ENCODE results near the gene LANCL2.
"Not testable (repeated sequence)": the region's sequence is repeated elsewhere in the genome, so short reads cannot be mapped to it uniquely, and the experiment has no call there.

The LANCL2 gene

DNA sequence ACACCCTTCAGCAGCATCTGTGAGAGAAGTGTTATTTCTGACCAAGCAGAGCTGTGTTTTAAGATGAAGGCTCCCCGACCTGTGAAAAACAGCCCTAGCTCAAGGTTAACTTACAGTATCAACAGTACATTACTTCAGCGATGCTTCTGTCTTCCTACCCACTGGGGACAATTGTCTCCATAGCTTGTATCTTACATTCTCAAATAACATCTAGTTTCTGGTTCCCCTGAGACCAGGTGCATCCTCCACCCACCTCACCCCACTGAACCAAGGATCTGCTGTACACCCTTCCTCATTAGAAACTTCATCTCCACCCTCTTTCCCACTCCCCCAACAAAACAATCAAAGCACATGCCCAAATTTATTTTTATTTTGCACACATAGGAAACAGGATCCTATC is 105.1 kb downstream of the LANCL2 start:
- DNase-seq (ENCODE audit: low spot score) = no peak

DNA sequence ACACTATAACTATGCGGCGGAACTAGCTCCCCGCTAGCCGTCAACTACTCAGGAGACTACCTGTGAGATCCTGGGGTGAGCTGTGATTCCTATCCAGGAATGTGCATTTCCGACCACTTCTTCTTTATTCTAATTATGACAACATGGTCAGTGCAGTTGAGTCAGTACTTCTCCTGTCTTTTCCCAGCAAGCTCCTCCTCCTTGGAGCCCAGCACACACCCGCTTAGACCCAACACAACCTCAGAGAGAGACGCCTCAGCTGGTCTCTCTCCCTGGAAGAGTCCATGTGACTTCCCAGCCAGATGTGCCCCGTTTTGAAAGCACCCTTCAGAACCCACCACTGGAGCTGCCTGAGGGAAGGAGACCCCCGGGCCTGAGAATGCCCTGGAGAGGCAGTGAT is 106.5 kb downstream of the LANCL2 start:
- DNase-seq (ENCODE audit: low spot score) = not testable (repeated sequence)

DNA sequence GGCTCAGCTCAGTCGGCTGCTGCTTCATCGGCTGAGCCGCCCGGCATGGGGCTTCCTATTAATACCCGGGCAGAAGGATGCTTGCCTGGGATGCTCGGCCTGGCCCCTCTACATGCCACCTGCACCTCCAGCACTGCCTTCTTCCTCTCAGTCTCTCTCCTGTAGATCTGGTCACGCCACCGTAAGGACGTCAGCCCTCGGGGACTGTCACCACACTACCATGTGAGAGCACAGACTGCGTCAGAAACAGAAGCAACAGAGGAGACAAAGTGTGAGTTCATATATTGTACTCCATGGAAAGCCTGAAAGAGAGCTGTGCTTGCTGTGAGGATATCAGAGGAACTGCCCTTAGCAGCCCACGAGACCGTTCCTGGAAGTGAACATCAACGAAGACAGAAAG is 107.3 kb downstream of the LANCL2 start:
- not testable (repeated sequence) for DNase-seq (ENCODE audit: low spot score)

DNA sequence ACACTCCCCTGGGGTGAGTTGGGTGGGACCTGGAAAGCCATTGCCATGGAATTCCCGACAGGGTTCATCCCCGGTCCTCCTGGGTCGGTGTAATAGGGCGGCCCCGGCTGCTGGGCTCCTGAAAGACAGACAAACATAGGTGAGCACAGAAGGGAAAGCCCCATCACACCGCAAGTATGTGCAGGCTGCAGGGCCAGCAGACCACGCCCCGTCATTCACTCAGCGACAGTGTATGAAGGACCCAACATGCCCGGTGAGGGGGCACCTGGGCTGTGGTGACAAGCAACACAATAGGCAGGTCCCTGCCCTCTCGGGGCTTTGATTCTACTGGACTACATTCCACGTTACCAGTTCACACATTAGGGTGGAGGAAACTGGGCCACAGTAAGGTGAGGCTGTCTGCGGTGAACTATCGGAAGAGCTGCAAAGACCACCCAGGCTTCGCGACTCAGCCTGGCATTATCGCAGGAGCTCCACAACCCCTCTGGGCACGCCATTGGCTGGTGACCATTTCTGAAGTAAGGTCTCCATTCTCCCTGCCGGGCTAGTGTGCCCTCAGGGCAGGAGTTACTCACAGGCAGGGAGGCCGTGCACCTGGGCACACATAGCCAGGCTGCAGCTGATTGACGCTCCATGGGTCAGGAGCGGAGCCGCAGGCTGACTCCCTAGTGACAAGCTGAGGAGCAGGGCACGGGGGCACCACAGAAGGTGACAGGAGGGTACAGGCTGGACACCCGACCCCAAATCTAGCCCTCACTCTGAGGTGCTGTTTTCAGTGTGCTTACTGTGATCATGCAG is 108.0 kb downstream of the LANCL2 start:
- DNase-seq (ENCODE audit: low spot score) = no peak

DNA sequence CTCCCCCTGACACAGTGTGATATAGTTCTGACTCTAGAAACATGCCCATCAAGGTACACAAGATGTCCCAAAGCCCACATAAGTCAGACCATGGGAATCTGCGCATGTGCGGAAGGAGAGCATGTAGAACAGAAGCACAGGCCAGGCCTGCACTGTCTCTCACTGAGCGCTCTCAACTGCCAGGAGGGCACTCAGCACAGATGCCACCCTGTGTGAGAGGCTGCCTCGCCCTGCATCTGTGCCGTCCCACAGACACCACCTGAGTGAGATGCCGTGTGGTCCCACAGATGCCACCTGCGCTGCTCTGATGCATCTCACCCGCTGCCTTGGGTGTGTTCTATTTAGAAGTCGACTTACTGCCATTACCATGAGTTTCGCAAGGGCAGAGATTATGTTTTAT is 108.8 kb downstream of the LANCL2 start:
- DNase-seq (ENCODE audit: low spot score) = no peak

DNA sequence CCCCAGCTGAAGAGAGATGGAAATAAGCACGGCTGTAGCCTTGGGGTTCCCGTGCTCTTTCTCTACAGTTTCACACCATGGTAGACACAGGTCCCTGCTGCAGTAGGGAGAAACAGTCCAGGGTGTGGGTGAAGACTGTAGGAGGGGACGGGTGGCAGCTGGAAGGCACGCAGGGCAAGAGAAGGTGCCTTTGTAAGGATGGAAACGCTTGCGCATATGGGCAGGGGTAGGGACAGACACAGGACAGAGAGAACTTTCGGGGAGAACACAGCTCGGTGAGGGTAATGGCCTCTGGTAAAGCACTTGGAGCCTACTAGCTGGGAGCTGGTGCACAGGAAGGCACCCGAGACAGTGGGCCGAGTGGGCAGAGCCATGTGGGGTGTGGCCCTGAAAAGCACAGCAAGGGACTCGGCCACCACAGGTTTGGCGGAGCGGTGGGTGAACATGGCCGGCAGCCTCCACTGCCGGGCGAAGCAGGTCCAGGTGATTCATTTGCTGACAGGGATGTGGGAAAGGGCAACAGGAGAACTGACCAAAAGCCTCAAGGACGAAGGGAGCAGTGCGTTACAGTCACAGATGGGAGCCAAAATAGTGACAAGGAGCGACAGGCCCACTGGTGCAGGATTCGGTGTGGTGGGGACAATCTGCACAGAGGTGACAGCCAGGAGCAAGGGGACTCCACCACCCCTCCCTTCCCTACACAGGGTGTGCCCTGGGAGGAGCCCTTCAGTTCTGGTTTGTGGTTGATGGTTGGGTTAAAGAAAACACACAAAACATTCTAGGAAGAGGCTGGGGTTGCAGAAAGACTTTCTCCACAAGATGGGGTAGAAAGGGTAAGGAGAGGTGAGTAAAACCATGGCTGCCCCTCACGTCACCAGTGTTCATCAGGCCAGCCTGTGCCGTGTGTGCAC is 110.1 kb downstream of the LANCL2 start:
- DNase-seq (ENCODE audit: low spot score) = no peak

DNA sequence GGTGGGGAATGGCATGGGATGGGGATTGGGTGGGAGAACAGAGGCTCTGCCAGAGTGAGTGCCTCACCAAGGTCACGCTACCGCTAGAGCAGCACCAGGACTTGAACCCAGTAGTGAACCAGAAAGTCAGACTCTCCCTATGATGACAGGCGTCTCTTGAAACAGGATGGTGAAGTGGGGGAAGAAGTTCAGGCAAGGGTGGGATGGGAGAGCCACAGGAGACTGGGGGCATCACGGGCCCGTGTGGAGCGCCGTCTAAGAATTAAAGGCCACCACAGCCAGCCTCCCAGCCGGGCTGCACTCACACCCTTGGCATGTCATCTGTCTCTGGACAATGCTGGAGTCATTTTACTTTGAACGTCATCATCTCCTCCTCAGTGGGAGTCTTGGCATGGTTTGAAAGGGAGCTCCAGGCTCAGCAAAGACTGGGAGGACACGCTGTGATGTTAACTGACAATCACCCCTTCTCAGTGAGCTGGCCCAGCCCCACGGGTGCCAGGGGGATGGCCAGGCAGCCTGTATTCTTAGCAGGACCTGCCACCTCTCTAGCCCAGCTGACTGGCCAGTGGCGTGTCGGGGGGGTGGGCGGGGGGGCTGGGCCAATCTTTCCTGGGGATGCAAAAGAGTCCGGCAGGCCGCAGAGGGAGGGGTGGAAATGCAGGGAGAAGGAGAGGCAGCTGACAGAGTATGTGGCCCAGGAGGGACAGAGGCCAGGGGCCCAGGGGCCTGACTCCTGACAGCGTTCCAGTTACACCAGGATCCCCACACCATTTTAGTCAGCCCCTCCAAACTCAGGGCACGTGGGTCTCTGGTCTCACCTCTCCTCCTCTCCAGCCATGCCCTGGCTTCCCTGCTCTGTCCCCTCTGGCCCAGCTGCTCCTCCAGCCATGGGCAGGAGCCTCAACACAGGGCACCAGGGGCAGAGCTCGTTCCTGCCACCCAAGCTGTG is 111.0 kb downstream of the LANCL2 start:
- DNase-seq (ENCODE audit: low spot score) = peak; percentile 73

DNA sequence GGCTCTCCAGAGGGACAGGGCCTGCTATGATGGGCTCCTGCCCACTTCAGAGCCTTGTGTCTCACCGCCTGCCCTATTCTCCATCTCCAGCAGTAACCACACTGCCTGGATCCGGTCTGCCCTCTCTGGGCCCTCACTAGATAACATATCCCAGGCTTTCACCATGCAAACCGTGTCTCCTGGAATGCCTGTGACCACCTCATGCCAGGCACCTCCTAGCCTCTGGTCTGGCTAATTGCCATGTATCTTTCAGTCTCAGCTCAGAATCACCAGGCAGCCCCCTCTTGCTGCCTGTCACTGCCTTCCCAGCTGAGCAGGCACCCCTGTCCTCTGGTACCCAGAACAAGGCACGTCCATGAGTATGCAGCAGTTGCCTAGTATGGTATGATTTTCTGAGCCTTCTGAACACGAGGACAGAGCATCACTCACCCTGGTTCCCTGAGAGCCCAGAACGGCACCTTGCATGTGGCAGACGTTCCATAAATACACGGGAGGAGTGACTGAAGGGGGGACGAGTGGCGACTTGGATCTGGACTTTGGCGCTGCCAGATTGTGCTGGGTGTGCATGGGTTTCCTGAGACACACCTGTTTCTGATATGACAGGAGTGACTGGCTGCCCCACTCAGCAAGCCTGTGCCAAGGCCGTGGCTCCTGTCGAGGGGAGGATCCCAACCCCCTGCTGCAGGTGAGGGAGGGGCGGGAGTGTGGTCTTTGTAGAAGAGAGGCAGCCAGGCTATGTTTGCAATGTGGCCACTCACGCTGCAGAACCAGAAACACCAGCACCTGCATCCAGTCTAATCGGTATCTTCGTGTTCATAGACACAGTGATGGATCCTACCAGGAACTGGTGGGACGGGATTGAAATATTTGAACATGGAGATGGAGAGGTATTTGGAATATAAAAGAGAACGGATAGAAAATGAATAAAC is 112.0 kb downstream of the LANCL2 start:
- DNase-seq (ENCODE audit: low spot score) = no peak

DNA sequence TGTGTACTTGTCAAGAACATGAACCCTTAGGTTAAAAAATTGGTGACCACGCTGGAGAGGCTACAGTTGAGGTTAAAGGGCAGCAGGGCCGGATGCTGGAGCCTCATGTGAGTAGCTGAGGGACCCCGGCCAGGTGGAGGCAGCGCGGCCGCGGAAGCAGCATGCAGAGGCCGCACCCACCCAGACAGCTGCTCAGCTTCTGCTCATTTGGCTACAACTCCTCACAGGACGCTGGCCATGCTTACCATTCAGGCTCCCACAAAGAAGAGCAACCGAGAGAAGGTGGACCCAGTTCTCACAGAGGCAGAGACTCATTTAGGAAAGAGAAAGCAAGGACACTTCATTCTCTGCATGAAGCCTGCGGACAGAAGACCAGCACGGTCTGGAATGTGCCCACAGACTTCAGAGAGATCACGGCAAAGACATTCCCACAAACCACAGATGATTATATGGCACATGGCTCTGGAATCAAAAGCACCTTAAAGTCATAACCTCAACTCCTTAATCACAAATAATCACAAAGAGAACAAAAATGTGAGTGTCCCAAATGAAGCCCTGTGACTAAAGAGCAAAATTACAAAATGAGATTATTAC is 112.7 kb downstream of the LANCL2 start:
- peak; percentile 89 for DNase-seq (ENCODE audit: low spot score)

DNA sequence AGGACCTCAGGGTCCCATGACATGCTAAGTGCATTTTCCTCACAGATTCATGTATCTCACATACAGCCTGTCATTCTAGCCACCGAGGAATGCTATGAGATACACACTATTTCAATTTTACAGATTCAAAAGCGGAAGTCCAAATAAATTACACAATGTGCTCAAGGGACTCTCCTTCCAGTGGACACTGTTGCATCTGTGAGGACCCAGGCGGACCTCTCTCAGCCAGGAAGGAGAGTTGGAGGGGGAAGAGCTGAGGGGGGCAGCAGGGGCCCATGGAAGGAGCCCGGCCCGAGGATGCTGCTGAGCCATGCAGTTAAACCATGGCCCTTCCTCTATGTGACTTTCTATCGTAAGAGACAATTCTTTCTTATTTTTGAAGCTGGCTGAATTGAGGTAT is 113.6 kb downstream of the LANCL2 start:
- DNase-seq (ENCODE audit: low spot score) = no peak

DNA sequence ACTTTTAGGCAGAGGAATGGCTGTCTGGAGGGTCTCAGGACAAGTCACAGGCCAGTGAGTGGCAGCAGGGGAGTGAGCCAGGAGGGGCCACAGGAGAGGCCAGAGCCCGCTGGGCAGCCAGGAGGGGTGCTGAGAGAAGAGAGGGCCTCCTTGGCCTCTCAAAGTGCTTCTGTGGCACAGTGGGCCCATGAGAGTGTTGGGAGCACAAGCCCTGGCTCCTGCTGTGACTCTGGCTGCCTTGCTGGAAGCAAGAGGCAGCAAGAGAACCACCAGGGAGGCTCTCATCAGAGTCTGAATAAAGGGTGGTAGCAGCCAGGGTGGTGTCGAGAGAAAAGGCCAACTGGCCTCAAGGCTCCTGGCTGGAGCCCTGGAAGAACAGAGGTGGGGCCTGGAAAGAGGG is 116.0 kb downstream of the LANCL2 start:
- no peak for DNase-seq (ENCODE audit: low spot score)

DNA sequence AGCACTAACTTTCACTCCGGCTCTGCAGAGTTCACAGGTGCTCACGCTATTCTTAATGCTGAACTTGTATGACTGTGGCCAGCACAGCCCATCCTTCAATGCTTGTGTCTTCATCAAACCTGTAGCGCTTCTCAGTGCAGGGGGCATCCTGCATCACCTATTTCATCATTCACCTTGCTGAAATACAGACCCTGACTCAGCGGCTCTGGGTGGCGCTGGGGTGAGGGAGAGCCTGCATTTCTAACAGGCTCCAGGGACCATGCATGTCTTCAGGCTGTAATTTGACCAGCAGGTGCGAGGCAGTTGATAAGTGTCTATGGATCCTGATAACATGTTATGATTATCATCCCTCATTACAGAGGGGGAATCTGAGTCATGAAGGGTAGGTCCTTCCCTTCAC is 117.9 kb downstream of the LANCL2 start:
- no peak for DNase-seq (ENCODE audit: low spot score)
